ENCODE results near the gene FCAMR.
"Not testable (repeated sequence)": the region's sequence is repeated elsewhere in the genome, so short reads cannot be mapped to it uniquely, and the experiment has no call there.

FCAMR gene

DNA sequence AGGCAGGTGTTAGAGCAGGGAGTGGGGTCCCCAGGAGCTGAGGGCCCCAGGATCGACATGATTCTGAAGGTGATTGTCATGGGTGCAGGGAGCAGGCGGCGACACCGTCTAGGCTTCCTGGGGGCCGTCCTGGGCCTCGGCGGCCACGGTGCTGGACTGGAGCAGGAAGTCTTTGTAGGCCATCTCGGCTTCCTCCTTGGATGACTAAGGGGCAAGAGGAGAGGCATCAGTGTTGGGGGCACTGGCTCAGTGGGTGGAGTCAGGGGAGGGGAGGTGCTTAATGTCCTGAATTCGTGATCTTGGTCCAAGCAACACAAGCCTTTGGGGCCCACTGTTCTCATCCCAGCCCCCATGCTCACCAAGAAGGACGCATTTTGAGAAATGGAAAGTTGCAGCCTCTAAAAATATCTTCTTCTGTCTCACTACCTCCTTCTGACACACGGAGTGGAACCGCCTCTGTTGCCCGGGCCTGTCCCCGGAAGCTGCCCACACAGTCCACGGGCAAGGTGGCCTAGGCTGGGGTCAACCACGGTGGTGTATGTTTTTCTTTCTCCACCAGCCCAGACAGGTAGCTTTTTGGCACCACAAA lies 40.0 kb downstream of the FCAMR start:
- peak in 1 of 2 donors; percentile 21 for DNase-seq

DNA sequence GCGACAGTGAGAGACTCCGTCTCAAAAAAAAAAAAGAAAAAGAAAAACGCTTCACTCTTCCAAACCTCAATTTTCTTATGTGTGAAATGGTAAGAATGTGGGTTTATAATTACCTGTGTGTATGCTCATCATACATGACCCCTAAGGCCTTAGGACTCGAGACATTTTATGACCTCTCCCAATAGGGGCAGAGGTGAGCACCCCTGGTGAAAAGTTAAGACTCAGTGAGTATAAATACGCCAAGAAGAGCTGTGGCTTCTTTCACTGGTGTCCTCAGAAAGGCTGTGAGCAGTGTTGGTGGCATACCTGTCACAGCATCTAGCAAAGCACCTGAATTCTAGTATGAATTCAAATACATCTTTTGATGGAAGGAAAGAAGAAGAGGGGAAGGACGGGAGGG lies 40.7 kb downstream of the FCAMR start:
- DNase-seq = no peak

DNA sequence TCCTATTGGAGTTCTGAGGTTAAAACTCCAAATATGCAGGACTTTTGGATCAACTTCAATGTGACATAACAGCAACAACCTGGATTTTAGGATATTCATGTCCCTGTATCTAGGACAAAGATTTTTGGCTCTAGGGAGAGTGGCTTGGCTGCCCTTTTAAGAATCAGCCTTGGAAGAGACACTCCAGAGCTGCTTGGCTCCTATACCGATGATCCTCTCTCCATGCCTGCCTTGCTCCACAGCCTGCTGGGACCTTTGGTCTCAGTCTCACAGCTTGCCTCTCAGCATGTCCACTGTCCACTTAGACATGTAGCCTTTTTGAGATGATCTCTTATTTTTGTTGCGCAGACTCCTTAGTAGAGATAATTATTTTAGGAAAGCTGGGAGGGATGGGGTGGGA lies 44.0 kb downstream of the FCAMR start:
- no peak for DNase-seq

DNA sequence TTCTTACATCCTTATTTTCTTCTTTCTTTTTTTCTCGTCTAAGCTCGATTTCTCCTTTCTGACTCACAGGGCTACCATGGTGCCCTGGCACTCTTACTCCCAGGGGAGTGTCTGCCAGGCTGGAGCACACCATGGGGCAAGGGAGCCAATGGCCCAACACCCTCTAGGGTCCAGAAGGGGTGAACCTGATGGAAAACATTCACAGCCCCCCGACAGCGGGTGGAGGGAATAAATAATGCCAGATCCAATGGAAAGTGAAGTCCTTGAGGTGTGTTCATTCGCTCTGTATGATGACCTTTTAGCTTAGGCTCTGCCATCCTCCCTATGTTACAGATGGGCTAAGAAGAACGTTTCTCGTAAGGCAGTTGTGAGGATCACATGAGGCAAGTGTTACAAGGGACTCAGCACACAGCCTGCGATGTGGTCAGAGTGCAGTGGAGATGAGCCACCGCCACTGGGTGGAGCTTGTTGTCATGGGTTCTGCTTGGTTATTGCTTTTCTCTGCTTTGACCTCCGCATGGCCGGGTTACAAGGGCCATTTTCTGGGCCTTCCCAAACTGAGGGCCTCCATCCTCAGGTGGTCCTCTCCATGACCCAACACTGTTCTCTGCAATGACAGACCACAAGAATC lies 45.0 kb downstream of the FCAMR start:
- no peak for DNase-seq

DNA sequence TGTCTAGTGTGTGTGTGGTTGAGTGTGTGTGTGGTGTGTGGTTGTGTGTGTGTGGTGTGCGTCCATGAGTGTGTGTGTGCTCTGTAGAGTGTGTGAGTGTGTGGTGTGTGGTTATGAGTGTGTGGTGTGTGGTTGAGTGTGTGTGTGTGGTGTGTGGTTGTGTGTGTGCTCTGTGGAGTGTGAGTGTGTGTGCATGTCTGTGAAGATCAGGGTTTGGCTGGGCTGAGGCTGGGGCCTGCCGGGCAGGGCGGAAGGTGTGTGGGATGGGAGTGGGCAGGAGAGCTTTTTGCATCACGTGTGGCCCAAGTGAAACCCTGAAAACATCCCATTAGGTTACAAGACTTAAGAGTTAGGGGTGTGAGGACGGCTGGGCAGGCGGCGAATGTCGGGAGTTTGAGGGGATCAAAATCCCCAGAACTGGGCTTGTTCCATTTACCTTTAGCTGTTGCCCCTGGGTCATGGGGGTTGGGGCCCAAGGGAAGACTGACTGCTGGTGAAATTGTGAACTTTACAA lies 45.6 kb downstream of the FCAMR start:
- no peak for DNase-seq

DNA sequence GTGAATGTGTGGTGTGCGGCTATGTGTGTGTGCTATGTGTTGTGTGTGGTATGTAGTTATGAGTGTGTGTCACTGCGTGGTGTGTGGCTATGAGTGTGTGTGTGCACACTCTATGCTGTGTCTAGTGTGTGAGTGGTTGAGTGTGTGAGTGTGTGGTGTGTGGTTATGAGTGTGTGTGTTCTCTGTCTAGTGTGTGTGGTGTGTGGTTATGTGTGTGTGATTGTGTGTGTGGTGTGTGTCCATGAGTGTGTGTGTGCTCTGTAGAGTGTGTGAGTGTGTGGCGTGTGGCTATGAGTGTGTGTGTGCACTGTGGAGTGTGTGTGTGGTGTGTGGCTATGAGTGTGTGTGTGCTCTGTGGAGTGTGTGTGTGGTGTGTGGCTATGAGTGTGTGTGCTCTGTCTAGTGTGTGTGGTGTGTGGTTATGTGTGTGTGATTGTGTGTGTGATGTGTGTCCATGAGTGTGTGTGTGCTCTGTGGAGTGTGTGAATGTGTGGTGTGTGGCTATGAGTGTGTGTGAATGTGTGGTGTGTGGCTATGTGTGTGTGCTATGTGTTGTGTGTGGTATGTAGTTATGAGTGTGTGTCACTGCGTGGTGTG lies 46.2 kb downstream of the FCAMR start:
- DNase-seq = not testable (repeated sequence)

DNA sequence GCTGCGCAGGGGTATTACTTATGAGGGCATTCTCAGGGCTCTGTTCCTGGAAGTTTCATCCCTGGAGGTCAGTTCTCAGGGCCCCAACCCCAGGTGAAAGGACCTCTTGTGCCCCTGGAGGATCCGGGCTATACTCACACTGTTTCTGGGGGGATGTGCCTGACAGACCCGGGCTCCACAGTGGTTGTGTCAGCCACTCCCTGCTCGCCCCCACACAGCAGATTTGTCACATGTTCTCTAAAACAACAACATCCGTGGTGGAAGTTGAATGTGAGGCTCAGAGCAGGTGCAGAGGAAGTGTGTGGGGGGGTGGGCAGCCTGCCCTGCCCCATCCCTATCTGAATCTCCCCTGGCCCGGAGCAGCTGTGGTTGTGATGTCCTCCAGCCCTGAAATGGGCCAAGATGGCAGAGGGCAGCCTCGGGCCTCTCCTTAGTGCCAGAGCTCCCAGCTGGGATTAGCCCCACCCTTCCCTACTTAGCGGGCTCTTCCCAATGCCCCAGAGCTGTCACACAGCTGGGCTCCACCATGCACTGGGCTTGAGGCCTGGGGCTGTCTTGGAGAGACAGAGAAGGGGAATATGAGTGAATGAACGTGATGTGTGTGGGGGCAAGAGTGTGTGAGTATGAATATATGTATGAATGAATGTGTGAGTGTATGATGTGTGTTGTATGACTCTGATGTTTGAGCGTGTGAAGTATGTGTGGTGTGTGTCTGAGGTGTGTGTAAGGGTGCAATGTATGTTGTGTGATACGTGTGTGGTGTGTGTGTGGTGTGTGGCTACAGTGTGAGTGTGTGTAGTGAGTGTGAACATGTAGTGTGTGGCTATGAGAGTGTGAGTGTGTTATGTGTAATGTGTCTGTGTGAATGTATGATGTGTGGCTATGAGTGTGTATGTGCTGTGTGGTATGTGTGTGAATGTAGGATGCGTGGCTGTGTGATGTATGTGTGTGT lies 47.0 kb downstream of the FCAMR start:
- DNase-seq = peak in 1 of 2 donors; percentile 86

DNA sequence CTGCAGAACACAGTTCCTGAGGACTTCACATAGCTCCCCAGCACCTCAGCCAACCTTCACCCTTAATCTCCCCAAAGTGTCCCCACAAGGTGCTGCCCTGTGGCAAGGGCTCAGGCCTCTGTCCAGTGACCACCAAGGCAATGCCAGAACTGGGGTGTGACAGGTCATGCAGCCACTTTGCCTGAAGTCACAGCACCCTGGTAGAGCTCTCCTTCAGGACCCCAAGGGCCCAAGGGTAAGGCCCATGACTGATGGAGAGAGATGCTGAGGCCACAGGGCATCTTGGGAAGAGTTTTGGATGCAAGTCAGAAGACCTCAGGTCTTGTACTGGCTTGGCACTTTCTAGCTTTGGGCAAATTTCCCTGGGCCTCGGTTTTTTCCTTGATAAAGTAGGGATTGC lies 47.7 kb downstream of the FCAMR start:
- DNase-seq = no peak

DNA sequence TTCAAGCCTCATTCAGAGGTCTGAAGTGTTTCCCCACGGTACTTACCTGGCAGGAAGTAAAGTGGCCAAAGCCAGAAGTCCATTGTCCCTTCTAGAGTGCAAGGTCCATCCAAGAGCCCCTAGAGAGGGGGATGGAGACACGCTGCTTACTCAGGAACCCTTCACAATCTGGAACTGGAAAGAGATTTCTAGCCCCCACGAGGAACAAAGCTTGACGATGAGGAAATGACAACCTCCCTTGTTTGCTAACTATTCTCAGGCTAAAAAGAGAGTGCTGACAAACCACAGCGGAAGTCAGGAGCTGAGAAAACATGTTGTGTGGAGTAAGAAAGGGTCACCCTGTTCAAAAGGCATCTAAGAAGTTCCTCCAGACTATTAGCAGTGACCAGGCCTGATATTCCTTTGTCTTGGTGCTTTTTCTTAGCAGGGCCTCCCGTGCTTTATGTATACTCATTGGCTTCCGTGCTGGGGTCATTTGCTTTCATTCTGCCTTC lies 48.4 kb downstream of the FCAMR start, which contains the start of gene FCMR:
Gene FCMR (minus strand): TSS at position 170 of the 494 bp plus-strand sequence. CDS start 87 bp downstream, at position 83.
- DNase-seq = peak in 1 of 2 donors; percentile 62

DNA sequence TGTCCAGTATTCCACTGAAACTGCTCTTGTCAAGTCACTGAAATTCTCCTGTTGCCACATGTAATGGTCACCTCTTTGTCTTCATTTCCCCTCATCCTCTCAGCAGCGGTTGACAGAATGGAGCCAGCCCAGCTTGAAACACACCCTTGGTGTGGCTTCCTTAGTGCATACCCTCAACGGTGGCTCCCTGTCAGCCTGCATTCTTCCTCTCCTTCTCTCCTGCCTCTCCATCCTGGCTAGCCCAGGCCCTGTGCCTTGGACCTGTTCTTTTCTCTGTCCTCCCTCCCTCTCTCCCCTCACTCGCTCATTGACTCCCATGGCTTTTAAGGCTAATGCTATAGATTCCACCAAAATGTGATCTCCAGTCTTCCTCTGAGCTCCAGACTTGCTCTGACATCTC lies 52.2 kb downstream of the FCAMR start:
- no peak for DNase-seq

DNA sequence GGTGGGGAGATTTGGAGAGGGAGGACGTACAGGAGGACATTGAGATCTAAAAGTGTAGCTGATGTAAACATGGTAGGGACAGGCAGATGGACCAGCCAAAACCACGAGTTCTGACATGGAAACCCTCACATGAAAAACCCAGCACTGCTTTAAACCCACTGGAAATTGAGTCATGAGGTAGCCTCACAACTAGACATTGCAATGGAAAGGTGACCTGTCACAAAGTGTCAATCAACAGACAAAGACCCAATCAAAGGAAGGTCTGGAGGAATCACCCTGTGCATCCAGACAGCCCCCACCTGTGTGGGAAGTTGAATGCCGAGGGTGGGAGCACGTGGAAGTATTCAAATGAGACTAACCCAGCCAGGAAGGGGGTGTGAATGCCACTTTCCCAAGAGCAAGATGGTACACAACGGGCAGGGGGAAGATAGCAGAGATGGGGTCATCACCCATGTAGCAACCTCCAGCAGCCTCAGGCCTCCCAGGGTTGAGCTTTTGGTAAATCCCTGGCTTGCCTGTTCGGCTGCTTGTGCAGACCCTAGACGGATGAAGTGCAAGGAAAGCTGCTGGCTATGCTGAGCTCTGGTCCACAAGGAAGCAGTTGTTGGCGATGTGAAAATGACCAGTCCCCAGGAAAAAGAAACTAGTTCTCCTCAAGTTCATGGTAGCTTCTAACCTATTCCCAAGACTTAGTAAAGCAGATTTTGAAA lies 54.1 kb downstream of the FCAMR start:
- DNase-seq = no peak

DNA sequence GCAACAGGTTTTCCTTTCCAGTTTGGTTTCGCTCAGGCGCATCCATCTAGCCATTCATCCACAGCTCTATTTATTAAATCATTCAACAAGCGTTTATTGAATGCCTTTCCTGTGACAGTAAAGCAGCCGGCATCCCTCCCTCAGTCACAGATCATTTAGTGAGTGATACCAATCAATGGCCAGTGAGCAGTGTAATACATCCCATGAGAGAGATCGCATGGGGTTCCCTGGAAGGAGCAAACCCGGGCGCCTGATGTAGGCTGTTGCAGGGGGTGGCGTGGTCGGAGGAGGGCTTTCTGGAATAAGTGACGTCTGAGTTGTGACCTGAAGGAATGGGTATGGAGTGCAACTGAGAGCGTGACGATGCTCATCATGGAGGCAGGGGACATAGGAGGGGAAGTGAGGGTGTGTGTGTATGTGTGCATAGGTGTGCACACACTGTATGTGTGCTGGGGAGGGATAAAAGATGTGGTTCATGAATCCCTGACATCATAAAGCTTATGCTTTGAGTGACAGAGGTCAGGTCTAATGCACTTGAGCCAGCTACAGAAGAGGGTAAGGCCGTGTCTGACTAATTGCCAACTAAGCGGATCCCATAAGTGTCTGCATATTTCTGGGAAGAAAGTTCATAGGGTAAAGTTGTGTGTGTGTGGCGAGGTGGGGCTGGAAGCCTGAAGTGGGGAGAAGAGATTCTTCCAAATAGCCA lies 55.1 kb downstream of the FCAMR start:
- no peak for DNase-seq

DNA sequence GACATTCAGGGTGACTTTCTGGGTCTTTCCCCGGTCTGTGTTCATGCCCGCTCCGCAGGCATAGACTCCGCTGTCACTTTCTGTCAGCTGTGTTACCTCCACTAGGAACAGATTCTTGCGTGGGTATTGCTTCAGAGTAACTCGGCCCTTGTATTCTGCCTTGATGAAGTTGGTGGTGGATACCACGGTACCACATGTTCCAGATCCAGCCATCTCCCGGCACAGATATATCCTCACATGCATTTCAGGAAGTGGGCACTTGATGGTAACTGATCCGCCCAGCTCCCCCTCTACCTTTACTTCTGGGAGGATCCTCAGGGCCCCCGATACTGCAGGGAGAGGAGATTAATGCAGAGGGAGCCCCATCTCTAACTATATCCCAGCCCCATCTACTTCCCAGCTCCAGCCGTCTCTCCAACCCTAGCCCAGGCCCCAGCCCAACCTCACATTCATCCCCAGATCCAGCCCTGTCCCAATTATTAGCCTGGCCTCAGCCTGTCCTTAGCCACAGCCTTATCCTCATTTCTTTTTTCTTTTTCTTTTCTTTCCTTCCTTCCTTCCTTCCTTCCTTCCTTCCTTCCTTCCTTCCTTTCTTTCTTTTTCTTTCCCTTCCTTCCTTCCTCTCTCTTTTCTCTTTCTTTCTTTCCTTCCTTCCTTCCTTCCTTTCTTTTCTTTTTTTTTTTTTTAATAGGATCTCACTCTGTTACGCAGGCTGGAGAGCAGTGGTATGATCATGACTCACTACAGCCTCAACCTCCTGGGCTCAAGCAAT lies 56.3 kb downstream of the FCAMR start:
- DNase-seq = no peak

DNA sequence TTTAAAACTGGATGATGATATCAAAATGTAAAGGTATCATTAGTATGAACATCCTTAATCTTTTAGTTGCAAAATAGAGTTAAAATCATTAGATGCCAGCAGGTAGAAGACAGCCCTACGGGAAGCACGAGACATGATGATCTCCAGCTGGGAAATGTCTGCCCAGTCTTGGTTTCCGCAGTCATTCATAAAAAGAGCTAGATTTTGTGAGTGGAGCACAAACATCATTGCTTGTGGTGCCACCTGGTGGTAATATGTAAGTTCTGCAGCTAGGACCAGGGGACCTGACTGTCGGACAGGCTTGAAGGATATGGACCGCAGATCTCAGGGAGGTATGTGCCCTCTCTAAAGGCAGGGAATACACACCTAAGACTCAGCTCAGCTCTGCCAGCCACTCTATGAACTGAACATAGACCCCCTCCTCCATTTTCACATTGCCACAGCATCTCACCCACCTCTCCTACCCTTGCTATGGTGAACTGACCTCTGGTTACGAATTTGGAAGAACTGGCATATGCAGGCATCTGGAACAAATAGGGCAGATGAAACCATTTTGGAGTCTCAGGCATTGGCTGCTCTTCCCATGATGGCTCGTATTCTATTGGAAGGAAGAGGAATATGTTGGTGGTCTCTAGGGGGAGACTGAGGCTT lies 57.7 kb downstream of the FCAMR start:
- DNase-seq = peak in 1 of 2 donors; percentile 66

DNA sequence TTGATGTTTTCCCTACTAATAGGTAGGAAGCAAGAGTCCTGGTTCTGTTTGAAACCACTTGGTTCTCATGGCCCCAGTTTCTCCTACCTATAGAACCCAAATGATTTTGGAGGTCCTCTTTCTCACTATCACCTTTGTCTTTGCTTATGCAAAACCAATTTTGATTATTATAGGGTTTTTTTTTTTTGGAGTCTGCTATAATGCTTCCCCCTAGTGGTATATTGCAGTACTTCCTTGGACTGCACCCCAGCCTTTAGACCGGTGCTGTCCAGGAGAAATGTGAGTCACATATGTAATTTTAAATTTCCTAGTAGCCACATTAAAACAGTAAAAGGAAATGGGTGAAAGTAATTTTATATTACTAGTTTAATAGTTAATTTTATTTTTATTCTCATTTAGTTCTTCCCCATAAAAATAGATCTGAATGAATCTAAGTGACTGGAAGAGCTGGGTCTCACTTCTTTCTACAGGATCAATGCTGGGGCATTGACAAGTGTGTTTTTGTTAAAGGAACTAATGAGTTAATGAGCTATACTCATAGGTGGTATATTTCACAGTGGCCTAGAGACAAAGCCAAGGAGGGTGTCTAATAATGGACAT lies 59.1 kb downstream of the FCAMR start:
- DNase-seq = peak in 1 of 2 donors; percentile 53

DNA sequence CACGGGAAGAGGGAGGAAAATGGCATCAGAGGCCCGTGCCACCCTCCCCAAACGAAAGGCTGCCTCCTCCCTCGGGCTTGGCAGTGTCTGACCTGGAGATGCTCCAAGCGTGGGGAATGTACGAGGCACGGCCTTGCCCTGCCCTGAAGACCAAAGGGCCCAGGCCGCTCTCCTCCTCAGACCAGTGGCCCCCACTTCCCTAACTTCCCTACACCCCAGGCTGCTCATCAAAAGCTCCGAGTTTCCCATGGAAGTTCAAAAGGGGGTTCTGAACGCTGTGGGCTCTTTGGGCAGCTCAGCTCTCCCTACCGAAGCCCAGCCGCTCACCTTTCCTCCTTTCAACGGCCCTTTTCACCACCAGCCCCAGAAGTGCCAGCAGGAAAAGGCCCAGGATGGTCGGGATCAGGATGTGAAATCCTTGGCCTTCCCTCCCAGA lies 60.4 kb downstream of the FCAMR start:
- DNase-seq = no peak

DNA sequence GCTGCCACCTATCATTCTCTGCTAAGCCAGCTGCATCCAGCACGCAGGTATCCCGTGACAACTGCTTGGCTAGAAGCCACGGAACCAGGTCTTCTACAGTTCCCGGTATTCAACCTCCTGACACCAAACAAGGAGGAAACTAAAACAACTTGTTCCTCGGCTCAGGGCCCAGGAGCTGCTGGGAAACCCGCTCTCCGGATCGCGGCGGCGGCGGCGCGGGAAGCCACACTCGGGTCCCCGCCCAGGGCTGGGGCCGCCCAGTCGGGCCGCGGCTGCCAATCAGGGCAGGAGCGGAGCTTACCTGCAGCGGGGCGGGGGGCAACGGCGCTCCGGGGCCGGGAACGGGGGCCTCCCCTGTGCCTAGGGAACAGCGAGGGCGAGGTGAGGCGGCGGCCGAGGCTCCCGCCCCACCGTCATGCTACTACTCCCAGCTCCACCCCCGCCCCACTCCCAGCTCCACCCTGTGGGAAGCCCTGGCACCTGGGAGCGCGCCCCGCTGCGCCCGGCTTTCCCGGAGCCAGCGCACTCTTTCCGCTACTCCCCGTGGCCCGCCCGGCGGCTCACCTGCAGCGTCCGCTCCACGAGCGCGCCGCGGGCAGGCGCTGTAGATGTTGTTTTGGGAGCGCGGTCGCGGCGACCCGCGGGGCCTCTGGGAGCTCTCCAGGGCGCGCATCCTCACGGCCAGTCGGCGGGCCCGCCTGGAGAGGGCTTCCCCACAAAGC lies 60.9 kb downstream of the FCAMR start:
- DNase-seq = no peak

DNA sequence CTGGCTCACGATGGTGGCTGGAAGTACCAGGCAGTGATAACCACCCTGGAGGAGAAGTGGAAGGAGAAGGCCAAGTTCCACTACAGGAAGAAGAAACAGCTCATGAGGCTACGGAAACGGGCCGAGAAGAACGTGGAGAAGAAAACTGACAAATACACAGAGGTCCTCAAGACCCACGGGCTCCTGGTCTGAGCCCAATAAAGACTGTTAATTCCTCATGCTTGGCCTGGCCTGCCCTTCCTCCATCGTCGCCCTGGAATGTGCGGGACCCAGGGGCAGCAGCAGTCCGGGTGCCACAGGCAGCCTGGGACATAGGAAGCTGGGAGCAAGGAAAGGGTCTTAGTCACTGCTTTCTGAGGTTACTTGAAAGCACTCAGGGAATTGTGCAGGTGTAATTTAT lies 62.2 kb downstream of the FCAMR start:
- no peak for DNase-seq
